Islet precursor cell (in vitro differentiated cells): Measurements from ENCODE around the gene MPRIP.

Experiments
- DNase-seq: peaks from one replicate; pipeline ENCODE4 v3.0.0-alpha.2; 2018

The MPRIP gene

GRCh38 chr17:17072546-17072945 is 30.3 kb downstream of the MPRIP start:
- peak; percentile 45 for DNase-seq

GRCh38 chr17:17073030-17073564 is 30.8 kb downstream of the MPRIP start:
- DNase-seq: peak; percentile 55

GRCh38 chr17:17073581-17074403 is 31.5 kb downstream of the MPRIP start:
- DNase-seq: peak; percentile 52

DNA sequence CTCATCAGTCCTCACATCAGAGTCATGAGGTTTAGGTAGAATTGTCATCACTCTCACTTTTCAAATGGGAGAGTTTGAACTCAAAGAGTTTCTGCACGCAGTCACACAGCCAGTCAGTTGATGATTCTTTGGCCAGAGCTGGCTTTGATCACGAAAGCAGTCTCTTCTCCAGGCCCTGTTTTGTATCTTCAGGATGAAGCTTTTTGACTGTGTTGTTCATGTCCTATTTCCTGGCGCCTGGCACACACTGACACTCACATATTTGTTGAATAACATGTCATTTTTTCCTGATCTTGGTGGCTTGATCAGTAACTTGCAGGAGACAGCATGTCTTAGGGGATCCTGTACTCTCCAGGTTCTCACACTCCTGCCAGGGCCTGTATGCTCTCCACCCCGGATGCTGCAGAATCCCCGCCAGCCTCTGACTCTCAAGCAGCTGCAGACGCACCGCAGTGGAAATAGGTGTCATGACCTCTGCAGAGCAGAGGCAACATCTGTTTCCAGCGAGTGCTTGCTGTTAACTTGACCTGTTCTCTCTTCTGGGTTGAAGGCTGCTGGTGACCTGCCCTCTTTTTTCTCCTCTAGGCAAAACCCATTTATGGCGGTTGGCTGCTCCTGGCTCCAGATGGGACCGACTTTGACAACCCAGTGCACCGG is 33.0 kb downstream of the MPRIP start:
- DNase-seq: peak; percentile 71

DNA sequence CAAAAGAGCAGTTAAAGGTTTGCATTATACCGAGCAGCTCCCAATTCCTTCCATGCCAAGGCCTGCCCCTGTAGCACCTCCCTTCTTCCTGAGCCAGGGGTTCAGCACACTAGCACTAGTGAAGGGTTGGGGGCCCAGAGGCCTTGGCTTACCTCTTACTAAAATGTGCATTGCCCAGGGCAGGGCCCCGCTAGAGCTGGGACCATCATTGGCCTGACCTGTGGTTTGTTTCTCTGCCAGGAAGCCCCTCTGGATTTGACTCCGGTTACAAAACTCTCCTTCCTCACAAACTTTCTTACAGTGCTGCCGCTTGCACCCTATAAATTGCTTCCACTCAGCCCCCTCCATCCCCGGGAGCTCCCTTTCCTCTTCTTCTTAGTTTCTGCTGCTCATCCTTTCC is 33.8 kb downstream of the MPRIP start:
- peak; percentile 37 for DNase-seq

DNA sequence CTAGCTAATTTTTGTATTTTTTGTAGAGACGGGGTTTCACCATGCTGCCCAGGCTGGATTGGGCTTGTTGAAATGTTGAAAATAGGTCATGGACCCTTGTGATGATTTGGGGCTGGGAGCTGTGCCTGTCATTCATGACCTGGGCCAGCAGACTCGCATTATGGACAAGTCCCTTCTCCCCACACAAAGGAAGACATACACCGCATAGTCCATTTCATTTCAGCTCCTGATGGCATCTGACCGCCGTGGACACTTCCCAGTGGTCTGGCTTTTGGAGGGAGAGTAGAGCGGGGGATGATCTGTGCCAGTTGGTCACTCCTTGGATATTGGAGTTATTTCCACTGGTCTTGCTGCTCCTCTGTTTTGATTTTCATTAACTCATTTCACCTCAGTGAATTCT is 34.8 kb downstream of the MPRIP start:
- DNase-seq: peak; percentile 47

- DNase-seq: peak; percentile 91
These were observed 35.8 kb downstream of the MPRIP start for GRCh38 chr17:17077861-17078732.

GRCh38 chr17:17078832-17079231 is 36.6 kb downstream of the MPRIP start:
- peak; percentile 56 for DNase-seq

DNA sequence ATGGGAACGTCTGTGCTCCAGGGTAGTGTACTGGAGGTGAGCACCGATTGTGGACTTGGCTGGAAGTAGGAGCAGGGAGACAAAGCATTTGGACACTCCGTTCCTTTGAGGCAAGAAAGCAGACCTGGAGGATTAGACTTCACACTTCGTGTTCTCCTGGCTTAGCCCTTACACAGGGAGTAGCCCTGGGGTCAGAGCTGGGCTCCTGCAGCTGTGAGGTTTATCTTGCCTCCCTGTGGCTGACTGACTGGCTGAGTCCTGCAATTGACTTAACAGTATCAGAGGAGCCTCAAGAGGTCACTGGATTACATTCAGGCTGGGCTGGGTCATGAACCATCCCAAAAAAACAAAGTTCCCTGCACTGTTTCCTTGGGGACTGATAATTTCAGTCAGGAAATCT is 37.1 kb downstream of the MPRIP start:
- DNase-seq: peak; percentile 73

DNA sequence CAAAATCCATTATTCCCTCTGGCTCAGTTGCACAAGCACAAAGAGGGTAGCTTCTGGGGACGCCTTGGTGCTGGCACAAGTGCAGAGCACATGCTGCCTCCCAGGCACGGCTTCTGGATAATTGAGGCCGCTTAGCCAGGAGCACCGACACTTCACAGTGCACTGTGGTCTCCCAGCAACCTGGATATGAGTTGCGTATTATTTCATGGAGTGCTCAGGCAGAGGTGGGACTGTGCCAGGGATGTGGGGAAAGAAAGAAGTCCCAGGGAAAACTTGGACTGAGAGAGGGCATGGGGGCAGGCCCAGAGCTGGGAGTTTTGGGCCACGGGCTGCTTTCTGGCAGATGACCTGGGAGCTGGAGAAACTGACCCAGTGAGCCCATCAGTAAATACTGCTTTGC is 37.5 kb downstream of the MPRIP start:
- DNase-seq: peak; percentile 44

GRCh38 chr17:17080181-17080631 is 37.9 kb downstream of the MPRIP start:
- peak; percentile 50 for DNase-seq

DNA sequence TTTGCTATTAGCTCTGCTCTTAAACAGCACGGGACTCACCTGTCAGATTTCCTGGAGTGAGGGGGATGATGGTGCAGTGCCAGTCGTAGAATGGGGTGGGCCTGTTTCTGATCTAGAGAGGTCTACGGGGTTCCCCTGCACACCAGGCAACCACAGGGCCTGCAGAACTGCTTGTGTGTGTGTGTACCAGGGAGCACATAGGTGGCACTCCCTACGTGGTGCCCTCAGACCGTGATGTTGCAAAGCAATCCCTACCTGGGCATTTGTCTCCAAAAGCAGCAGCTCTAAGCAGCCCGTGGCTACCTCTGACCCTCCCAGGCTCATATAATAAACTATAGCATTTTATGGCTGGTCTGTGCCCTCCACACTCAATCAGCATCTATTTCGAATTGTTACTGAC is 38.5 kb downstream of the MPRIP start:
- peak; percentile 29 for DNase-seq

DNA sequence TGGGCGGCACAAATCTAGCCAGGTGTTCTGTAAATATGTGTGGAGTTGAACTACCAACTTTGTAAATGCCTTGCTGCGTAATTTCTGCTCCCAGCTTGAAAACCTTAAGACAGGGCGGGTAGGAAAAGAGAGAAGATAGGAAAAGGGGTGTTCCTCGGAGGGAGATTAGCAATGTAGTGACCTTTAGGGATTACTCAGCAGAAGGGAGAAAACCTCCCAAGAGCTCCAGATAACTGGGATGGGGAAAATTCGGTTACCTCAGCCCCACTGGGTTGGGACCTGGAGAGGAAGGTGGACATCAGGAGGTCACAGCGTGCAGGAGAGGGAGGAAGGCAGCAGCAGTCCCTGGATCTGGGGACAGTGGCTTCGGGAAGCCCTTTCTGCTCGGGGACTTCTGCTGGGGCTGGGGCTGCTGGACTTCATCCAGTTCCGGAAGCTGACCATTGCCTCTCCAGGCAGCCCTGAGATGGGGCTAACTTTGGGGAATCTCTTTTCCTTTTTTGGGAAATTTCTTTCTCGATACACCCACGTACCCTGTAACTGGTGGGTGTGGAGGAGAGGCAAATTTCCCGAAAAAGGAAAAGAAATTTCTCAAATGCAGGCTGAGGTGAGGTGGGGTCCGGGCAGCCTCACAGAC is 39.2 kb downstream of the MPRIP start:
- peak; percentile 46 for DNase-seq

- DNase-seq: peak; percentile 41
These were observed 40.6 kb downstream of the MPRIP start for GRCh38 chr17:17082878-17083277.

DNA sequence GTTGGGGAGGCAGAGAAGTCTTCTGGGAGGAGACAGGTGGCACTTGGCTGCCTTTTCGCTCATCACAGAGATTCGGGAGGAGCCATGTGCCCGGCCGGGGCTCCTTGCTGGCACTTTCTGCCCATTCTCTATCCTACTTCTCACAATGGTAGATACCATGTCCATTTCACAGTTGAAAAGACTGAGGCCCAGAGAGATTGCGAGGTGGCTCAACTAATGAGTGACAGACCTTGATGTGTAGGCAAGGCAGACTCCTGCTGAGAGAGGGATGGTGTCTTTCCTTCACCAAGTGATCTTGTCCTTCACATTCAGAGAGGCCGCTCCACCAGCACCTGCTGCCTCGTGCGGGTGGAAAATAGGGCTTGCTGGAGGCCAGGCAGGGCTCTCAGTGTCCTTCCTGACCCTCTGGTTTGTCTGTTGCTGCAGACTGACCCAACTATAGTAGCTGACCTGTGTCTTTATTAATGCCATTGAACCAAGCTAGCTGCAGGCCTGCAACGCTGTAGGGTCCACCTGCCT is 42.1 kb downstream of the MPRIP start:
- DNase-seq: peak; percentile 44

DNA sequence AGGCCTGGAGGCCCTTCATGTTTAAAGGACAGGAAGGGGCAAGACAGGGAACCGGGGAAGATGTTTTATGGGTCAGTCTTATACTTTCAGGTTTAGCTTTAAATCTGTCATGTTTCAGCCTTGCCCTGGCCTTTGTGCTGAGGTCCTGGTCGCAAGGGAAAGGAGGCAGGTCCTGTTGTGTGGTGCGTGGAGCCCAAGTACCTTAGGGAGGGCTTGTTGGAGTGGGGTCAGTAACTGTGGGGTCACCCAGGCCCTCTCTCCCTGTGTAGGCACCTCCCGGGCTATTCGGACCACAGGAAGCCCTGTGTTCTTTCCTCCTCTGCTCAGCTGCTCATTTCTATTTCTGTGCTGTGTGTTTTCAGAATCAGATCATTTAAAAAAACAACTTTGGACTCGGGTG is 42.7 kb downstream of the MPRIP start:
- peak; percentile 45 for DNase-seq

- peak; percentile 35 for DNase-seq
These were observed 44.3 kb downstream of the MPRIP start for GRCh38 chr17:17086585-17086984.

DNA sequence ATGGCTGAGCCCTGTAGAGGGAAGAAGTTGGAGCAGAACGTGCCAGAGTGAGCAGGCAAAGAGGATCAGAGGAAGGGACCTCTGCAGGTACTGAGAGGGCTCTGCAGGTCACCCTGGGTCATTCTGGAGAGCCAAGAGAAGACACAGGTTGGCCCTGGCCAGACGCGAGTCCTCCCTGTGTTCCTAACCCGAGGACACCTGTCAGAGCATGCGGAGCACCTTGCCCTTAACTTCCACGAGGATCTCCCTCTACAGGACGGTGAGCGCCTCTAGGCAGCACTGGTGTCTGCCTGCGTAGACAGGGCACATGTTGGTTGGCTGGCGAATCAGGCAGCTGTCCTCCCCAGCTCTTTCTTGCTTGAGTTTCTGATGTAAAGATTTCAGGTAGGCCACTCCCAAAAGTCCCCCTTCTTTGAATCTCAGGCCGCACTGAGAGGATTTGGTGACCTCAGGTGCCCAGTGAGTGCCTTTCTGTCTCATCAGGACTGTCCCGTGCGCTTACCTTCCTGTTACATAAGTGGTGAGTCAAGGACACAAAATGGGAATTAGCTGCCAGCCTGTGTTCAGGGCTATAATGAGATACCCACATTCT is 45.3 kb downstream of the MPRIP start:
- peak; percentile 53 for DNase-seq

- DNase-seq: peak; percentile 49
These were observed 45.8 kb downstream of the MPRIP start for GRCh38 chr17:17088086-17088485.

GRCh38 chr17:17088541-17089525 is 46.6 kb downstream of the MPRIP start:
- peak; percentile 45 for DNase-seq
